ENCODE results near the gene ERN1.

ERN1 gene

GRCh38 chr17:64001763-64002529, 128.0 kb downstream of the ERN1 start:
- DNase-seq = no peak

- DNase-seq = no peak
Observed at GRCh38 chr17:64001091-64001579, 128.8 kb downstream of the ERN1 start.

DNA sequence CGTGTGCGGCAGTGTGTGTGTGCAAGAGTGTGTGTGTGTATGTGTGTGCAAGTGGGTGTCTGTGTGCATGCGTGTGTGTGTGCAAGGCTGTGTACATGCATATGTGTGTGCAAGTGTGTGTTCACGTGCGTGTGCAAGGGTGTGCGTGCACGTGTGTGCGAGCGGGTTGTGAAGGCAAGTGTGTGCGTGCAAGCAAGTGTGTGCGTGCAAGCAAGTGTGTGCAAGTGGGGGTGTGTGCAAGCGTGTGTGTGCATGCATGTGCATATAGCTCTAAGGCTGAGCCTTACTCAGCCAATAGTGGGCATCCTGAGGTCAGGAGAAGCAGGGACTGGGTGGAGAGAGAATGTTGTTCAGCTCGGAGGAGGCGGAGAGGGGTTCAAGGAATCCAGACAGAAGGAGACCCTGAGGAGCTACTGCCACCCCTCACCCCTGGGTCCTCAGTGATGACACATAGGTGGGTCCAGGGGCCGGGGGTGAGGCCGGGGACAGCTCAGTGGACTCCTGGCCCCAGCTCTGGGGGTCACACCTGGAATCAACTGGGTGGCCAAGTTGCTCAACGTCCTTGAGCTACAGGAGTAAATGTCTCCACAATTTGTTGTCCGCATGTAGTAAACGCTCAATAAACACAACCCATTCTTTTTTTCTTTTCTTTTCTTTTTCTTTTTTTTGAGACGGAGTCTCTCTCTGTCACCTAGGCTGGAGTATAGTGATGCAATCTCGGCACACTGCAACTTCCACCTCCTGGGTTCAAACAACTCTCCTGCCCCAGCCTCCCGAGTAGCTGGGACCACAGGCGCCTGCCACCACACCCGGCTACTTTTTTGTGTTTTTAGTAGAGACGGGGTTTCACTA, 130.0 kb downstream of the ERN1 start:
- no peak for DNase-seq

DNA sequence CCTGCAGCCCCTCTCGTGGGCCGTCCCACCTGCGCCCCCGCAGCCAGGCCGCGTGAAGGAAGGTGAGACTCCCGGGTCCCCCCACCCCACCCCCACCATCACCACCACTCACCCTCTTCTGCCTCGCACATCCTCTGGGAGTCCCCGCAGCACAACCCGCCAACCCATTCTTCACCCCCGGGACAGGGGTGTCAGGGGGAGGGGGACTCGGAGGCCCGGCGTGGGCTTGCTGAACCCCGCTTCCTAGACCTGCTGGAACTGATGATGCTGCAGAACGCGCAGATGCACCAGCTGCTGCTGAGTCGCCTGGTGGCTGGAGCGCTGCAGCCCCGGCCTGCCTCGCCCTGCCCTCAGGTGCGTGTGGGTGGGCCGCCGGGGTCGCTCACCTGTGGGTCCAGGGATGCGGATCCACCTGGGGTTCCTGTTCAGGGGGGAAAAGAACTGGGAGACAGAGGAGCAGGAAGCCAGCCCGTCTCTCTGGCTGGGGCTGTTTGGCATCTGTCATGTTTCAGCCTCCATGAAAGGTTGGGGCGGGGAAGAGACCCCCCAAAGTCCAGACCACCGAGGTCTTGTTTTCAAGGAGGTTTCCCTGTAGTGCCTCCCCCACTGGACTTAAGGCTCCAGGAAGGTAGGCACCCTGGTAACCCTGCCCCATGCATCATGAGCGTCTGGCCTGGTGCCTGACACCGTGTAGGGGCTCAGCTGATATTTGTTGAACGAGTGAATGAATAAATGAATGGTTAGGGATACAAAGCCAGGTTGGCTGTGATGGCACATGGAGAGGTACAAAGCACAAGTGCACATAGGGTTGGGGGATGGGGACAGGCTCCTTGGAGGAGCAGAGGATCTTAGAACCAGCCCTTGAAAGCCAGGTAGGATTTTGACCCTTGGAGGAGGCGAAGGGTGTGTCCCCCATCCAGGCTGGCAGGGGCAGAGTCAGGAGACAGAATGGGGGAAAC, 130.9 kb downstream of the ERN1 start:
- DNase-seq = peak; percentile 47

GRCh38 chr17:63998050-63998720, 131.8 kb downstream of the ERN1 start, which contains the start of gene PRR29:
Gene PRR29, plus strand, starts transcription at chr17:63998351. Its CDS starts 14 bp downstream, at chr17:63998365.
- DNase-seq = peak; percentile 79

DNA sequence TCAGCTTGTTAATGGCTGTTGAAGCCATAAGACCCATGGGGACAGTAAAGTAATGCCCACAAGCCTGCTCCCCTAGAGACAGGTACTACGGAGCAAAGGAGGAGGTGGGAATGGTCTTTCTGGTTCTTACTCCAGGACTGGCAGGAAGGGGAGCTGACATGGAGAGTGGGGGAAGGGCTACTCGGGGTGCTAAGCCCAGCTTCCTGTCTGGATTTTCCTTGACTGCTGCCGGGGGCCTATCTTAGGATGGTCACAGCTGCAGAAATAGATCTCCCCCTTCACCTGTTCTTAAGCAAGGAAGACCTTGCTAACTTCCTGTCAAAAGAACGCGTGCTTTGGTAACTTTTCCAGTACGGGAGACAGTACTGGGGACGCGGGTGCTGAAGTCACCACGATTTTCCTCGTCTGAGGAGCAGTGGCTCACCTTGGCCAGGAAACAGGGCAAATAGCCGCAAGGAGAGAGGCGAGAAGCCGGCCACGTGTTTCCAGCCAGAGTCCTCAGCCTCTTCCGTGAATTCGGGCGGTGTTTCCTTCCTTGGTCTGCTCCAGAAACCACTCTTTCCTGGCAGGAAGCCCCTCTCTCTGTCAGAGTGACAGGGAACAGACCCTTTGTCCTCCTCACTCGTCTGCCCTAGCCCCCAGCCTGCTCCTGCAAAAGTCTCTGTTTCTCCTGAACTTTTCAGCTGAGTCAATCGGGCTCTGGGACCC, 132.4 kb downstream of the ERN1 start:
- DNase-seq = no peak

DNA sequence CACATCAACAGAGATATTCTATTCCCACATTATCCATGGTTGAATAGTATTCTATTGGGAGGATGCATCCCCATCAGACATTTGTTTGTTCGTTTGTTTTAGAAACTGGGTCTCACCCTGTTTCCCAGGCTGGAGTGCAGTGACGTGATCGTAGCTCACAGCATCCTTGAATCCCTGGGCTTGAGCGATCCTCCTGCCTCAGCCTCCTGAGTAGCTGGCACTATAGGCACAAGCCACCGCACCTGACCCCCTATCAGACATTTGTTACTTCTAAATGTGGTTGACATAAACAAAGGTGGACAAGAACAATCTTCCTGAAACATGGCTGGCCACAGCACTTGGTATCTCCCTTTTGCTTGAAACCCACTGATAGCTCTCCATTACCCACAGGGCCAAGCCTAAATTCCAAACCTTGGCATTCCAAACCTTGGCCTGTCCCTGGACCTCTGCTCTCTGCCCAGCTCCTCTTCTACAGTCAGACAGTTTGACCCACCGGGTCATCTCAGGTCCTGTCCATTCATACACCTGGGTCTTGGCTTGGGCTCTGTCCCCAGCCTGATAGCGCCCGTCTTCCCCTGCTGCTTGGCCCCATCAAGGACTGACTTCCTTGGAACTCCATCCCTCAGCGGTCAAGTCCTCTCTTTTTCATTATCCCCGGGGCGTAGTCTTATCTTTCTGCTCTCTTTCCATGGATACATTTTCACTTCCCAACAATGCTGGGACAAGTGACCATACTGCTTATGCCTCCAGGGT, 133.3 kb downstream of the ERN1 start:
- no peak for DNase-seq

GRCh38 chr17:63995626-63996025, 134.3 kb downstream of the ERN1 start:
- DNase-seq = no peak

DNA sequence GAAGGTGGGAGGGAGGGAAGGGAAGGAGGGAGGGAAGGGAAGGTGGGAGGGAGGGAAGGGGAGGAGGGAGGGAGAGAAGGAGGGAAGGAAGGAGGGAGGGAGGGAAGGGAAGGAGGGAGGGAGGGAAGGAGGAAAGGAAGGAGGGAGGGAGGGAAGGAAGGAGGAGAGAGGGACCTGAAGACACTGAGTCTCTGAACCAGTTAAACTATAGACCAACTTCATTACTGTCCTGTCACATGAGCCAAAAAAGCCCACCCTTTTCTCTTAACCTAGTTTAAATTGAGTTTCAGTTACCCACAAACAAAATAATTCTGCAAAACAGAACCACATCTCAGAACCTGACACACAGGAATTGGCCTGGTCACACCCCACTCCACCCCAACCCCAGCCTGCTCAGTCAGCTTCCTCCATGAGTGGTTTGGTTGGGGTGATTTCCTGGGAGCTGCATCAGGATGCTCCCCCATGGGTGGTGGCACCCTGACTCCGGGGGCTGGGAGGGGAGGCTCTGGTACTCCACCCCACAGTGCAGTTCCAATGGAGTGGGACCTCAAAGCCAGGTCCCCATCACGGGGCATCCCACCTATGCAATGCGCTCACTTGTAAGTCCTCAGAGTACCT, 136.5 kb downstream of the ERN1 start:
- DNase-seq = peak; percentile 55

DNA sequence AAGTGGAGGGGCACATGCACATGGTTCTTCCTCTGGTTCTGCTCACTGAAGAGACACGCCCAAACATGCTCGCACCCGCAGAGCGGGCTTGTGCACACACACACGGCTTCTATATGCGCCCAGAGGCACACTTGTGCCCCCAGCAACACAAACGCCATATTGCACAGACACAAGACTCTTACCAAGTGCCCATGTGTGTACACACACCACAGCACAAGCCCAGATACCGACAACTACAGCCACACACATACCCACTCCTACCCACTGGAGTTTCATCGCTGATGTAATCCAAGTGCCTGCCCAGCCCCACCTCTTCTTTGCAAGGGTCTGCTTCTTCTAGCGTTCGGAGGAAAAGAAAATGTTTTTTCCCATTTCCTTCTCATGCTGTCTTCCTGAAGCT, 138.3 kb downstream of the ERN1 start:
- DNase-seq = no peak

DNA sequence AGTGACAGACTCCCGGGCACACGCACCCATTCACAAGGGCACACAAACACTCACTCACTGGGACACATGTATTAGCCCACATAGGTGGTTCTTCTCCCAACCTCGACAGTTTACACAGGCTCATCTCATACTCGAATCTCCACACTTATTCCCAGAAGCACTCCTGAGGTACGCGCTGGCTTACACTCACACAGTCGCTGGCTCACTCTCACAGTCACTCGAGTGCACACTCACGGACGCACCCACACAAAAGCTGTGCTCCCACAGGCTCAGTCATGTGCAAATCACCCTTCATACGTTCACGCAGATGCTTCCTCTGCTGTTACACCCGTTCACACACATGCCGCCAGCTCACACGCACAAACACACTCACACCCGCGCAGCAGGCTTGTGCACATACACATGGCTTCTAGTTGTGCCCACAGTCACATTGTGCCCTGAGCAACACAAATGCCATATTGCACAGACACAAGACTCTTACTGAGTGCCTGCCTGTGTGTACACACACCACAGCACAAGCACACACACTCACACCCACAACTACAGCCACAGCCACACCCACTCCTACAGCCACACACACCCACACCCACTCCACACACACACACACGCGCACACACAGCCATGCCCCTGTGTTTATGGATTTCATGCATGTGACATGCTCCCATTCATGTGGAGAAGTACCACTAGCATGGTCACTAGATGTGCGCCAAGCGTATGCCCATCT, 140.2 kb downstream of the ERN1 start:
- no peak for DNase-seq

Measured in CD4-positive, alpha-beta T cell treated with Interleukin-10 for 1 hour (primary cell).